ENCODE results near the gene CDON. TPM values are rescaled to one million over a fixed set of nuclear protein-coding genes. Genes with fewer than 3 reads are reported as not detected.

CDON gene
- total RNA-seq, 1 donor from 2014 or later, result 33.0 TPM

- Histone ChIP-seq H3K9me3 (no peaks in the 10 kb centered on the region), H3K36me3 (no peaks in the 10 kb centered on the region), H3K4me3 (no peak overlapping the region), H3K4me1 (no peaks in the 10 kb centered on the region), H3K27me3 (no peaks in the 10 kb centered on the region), H3K27ac (no peak overlapping the region)
- TF ChIP-seq CTCF (IDR thresholded peaks at IDR 0.05), result no peak
- intact Hi-C loops (cut with DNase I), result no loop called here
- no peak for DNase-seq (ENCODE audit: low spot score in 2 of 2)
Measured at GRCh38 chr11:126049159-126049558, 13.5 kb downstream of the CDON start.

- no peak for TF ChIP-seq CTCF (IDR thresholded peaks at IDR 0.05)
- Histone ChIP-seq H3K27me3 (no peaks in the 10 kb centered on the region), H3K9me3 (no peaks in the 10 kb centered on the region), H3K4me3 (no peak overlapping the region), H3K36me3 (no peaks in the 10 kb centered on the region), H3K27ac (no peak overlapping the region), H3K4me1 (no peaks in the 10 kb centered on the region)
- intact Hi-C loops (cut with DNase I), result no loop called here
- DNase-seq (ENCODE audit: low spot score in 2 of 2), result no peak
Measured at GRCh38 chr11:126048197-126048596, 14.5 kb downstream of the CDON start.

GRCh38 chr11:126046570-126047195 is 16.0 kb downstream of the CDON start:
- no peak for DNase-seq (ENCODE audit: low spot score in 2 of 2)
- Histone ChIP-seq H3K27me3 (no peaks in the 10 kb centered on the region), H3K36me3 (no peaks in the 10 kb centered on the region), H3K27ac (no peak overlapping the region), H3K4me3 (no peak overlapping the region), H3K4me1 (no peaks in the 10 kb centered on the region), H3K9me3 (no peaks in the 10 kb centered on the region)
- TF ChIP-seq CTCF (IDR thresholded peaks at IDR 0.05), result no peak
- intact Hi-C loops (cut with DNase I), result no loop called here

- no peak for TF ChIP-seq CTCF (IDR thresholded peaks at IDR 0.05)
- no peaks in the 10 kb centered on the region for H3K9me3 ChIP-seq
- no peak for DNase-seq (ENCODE audit: low spot score in 2 of 2)
- H3K4me1 ChIP-seq, result no peaks in the 10 kb centered on the region
- H3K27ac ChIP-seq, result no peak overlapping the region
- no peaks in the 10 kb centered on the region for H3K36me3 ChIP-seq
- H3K4me3 ChIP-seq, result no peak overlapping the region
- H3K27me3 ChIP-seq, result no peaks in the 10 kb centered on the region
- intact Hi-C loops (cut with DNase I), result no loop called here
Measured at GRCh38 chr11:126039485-126040271, 23.0 kb downstream of the CDON start.

- Histone ChIP-seq H3K27ac (no peak overlapping the region), H3K9me3 (no peaks in the 10 kb centered on the region), H3K27me3 (no peaks in the 10 kb centered on the region), H3K36me3 (no peaks in the 10 kb centered on the region), H3K4me3 (no peak overlapping the region), H3K4me1 (no peaks in the 10 kb centered on the region)
- intact Hi-C loops (cut with DNase I), result no loop called here
- DNase-seq (ENCODE audit: low spot score in 2 of 2), result no peak
- no peak for TF ChIP-seq CTCF (IDR thresholded peaks at IDR 0.05)
Measured at GRCh38 chr11:126035718-126036117, 26.9 kb downstream of the CDON start.

Measured in ascending aorta (tissue), 2 donors.